GM12875 (cell line): ENCODE measurements around the gene FUT2.

Experiments
- H3K4me3 ChIP-seq: one replicate; pipeline ENCODE4 v1.5.1; 2011; ENCODE audit warnings: low read depth, low read length, control low read depth
- TF ChIP-seq, protein P1 (sequence below): IDR thresholded peaks from 2 replicates; pipeline ENCODE4 v1.5.1; 2011; ENCODE audit warnings: low read depth, mild to moderate bottlenecking, control low read depth, inconsistent platforms, low read length, moderate library complexity, borderline replicate concordance; ENCODE audit not compliant: insufficient read depth

FUT2 gene

DNA sequence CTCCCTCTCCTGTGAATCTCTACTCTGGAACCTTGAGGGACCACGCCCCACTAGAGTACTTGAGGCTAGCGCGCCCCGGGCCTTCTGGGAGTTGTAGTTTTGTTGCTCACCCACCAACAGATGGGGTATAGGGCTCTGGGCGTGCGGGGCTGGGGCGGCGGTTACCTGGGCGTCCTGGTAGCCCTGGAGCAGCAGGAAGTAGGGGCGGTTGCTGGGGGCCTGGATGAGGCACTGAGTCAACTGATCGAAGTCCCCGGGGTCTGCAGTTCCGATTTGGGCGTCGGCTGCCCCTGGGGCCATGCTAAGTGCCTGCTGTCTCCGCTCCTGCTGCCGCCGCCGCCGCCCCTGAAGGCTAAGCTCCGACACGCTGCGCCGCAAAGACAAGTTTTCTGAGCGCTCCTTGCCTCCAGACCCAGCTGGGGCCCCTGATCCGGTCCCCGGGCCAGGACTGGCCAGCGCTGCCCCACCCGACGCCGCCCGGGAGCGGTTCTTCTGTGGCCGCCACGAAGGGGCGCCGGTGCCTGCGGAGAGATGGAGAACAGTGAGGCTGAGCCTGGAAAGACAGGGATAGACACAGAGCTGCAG lies 39.4 kb downstream of the FUT2 start:
- TF ChIP-seq, protein P1, sequence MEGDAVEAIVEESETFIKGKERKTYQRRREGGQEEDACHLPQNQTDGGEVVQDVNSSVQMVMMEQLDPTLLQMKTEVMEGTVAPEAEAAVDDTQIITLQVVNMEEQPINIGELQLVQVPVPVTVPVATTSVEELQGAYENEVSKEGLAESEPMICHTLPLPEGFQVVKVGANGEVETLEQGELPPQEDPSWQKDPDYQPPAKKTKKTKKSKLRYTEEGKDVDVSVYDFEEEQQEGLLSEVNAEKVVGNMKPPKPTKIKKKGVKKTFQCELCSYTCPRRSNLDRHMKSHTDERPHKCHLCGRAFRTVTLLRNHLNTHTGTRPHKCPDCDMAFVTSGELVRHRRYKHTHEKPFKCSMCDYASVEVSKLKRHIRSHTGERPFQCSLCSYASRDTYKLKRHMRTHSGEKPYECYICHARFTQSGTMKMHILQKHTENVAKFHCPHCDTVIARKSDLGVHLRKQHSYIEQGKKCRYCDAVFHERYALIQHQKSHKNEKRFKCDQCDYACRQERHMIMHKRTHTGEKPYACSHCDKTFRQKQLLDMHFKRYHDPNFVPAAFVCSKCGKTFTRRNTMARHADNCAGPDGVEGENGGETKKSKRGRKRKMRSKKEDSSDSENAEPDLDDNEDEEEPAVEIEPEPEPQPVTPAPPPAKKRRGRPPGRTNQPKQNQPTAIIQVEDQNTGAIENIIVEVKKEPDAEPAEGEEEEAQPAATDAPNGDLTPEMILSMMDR = no peak
- no peak overlapping the region for H3K4me3 ChIP-seq

DNA sequence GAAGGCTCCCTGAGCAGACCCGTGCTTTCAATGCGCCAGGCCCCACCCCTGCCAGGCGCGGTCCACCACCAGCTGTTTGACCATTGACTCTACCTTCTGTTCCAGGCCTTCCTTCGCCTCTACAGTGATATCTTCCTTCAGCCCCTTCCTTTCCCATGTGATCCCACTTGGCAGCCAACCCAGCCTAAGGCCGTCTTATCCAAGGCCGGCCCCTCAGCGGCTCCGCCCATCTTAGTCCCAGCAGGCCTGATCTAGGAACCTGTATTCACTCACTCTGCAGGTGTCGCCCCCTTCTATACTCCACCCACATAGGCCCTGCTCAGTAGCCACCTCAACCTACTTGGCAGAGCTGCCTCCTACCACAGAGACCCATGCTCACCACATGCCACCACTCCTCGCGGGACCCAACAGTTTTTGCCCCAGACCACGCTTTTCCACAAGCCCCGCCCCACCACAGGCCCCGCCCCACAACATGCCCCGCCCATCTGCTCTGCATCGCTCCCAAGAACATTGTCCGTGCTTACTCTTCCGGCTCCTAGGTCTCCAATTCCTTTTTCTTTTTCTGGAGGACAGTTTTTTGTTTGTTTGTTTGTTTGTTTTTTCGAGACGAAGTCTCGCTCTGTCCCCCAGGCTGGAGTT lies 41.7 kb downstream of the FUT2 start:
- TF ChIP-seq, protein P1 = no peak
- no peak overlapping the region for H3K4me3 ChIP-seq

DNA sequence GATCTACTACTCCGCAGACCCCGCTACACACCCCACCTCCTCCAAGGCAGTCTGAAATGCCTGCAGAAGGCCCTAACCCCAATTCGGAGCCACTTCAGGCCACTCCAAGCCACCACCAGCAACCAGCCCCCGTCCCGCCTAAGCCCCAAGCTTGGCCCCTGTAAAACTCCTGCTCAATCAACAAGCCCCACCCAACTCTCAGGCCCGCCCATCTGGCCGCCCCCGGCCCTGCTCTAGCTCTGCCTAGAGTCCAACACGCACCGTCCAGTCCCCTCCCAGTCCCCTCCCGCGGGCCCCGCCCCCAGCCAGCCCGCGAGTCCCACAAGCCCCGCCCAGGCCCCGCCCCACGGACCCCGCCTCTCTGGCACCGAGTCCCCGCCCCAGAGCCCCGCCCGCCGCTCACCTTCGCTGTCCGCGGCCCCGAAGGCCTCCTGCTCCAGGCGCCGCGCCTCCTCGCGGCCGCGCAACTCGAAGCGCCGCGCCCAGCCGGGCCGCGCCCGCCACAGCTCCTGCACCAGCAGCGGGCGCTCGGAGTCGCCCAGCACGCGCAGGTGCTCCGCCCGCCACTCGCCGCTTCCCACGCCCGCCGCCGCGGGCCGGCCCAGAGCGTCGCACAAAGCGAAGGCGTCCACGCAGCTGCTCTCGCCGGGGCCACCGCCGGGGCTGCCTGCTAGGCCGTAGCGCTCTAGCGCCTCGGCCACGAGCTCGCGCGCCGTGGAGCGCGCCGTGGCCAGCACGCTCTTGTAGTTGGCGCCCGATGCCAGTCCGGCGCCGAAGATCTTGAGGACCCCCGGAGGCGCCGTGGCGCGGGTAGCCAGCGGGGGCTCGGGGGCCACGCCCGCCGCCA lies 43.0 kb downstream of the FUT2 start:
- H3K4me3 ChIP-seq = peak overlapping the region; percentile 31
- TF ChIP-seq, protein P1 = peak; percentile 41; the same call in 1 of the 2 replicates

DNA sequence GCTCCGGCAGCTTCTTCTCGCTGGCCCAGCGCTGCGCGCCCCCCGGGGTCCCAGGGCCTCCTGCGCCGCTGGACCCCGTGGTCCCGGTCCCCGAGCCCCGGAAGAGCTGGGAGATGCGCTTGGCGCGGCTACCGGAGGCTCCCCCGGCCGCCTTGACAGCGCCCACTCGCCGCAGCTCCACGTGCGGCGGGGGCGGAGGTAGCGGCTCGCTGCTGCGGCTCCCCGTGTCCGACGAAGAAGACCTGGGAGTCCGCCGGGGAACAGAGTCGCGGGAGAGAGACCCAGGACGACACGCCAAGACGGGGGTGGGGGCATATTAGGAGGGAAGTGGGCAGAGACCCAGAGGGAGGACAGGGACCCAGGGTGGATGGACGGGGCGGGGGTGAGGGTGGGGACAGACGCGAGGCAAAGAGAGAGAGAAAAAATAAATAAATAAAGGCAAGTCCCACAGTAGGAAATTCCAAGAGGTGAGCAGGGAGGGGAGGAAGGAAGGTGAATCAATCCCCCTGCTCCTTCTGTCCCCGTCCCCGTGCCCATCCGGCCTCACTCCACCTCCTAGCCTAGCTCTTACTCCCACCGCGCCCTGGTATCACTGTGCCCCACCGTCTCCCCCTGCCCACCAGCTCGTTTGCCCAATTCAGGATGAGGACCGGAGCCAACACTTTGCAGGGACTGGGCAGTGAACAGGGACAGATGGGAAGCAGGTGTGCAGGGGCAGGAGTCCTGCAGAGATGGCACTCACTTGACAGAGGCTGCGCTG lies 43.8 kb downstream of the FUT2 start:
- H3K4me3 ChIP-seq = peak overlapping the region; percentile 31
- TF ChIP-seq, protein P1 = no peak

DNA sequence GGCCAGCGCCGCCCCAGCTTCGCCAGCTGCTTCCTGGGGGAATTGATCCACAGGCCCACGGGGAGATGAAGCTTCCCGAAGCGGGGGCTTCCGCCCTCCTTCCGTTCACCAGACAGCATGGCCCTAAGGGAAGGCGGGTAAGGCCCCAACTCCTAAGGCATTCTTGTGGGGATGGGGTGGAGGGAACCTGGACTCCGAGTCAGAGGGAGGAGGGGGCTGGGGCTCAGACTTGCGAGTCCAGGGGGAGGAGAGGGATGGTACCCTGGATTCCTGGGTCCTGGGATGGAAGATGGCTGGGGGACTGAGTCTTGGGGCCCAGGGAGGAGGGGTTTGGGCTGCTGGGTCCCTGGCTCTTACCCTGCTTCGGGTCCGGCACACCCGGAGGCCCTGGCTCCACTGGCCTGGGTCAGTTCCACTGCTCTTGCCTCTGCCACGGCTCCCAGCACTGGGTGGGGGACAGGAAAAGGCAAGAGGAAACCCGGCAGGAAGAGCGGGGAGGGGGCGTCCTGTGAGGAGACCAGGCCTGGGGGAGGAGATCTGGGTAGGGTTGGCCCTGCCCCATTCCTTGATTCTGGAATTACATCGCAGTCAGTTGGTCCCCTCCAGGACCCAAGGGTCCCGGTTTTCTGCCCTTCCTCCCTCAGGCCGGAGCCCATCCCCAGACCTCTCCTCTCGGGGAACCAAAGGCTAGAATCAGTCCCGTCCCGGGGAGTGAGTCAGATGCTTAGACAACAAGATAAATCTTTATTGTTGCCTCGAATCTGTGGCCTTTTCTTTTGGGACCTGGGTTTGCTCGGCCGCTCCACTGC lies 44.6 kb downstream of the FUT2 start, which contains the start of gene RASIP1:
TSS of gene RASIP1 (minus strand) at position 447 of the 809 bp plus-strand sequence. CDS start at position 119, 328 bp downstream.
- TF ChIP-seq, protein P1 = no peak
- H3K4me3 ChIP-seq = no peak within 1 kb of the TSS
